ENCODE results near the gene STX8.

The STX8 gene

GRCh38 chr17:9402590-9403199 lies 172.9 kb downstream of the STX8 start:
- TF ChIP-seq CTCF (IDR thresholded peaks at IDR 0.05), result peak; percentile 65

- no peak for TF ChIP-seq CTCF (IDR thresholded peaks at IDR 0.05)
Observed at GRCh38 chr17:9401434-9401833, 174.2 kb downstream of the STX8 start.

- TF ChIP-seq CTCF (IDR thresholded peaks at IDR 0.05), result no peak
Observed at GRCh38 chr17:9389111-9389527, 186.5 kb downstream of the STX8 start.

- TF ChIP-seq CTCF (IDR thresholded peaks at IDR 0.05), result no peak
Observed at GRCh38 chr17:9386401-9386800, 189.2 kb downstream of the STX8 start.

- TF ChIP-seq CTCF (IDR thresholded peaks at IDR 0.05), result no peak
Observed at GRCh38 chr17:9383826-9384225, 191.8 kb downstream of the STX8 start.

- TF ChIP-seq CTCF (IDR thresholded peaks at IDR 0.05), result no peak
Observed at GRCh38 chr17:9382626-9383025, 193.0 kb downstream of the STX8 start.

- TF ChIP-seq CTCF (IDR thresholded peaks at IDR 0.05), result no peak
Observed at GRCh38 chr17:9381068-9381467, 194.6 kb downstream of the STX8 start.

- no peak for TF ChIP-seq CTCF (IDR thresholded peaks at IDR 0.05)
Observed at GRCh38 chr17:9380361-9380760, 195.3 kb downstream of the STX8 start.
